Mononuclear cell (primary cell): ENCODE measurements around the gene CKM. TPM values are rescaled to one million over a fixed set of nuclear protein-coding genes. Genes with fewer than 3 reads are reported as not detected.

ENCODE experiments used
- H3K27me3 ChIP-seq: 2 replicates; pipeline ENCODE4 v1.6.0; 2011; ENCODE audit warnings: low read length, control low read depth; ENCODE audit not compliant: insufficient read depth
- H3K4me1 ChIP-seq: 2 replicates; pipeline ENCODE4 v1.5.1; 2011; ENCODE audit warnings: mild to moderate bottlenecking, low read length, control low read depth; ENCODE audit not compliant: insufficient read depth
- H3K4me3 ChIP-seq: 2 replicates; pipeline ENCODE4 v1.5.1; 2011; ENCODE audit warnings: mild to moderate bottlenecking, low read length, moderate library complexity
- H3K9me3 ChIP-seq: 2 replicates; pipeline ENCODE4 v1.5.1; 2011; ENCODE audit warnings: low read depth, mild to moderate bottlenecking, control low read depth, low read length
- total RNA-seq: library from RNA; depleted of rRNA; stranded (reverse); fragments of >200 nt; gene quantifications from one replicate; pipeline ENCODE4 v1.2.3, GENCODE V29; 2012

CKM gene
- total RNA-seq, 1 donor, result not detected

DNA sequence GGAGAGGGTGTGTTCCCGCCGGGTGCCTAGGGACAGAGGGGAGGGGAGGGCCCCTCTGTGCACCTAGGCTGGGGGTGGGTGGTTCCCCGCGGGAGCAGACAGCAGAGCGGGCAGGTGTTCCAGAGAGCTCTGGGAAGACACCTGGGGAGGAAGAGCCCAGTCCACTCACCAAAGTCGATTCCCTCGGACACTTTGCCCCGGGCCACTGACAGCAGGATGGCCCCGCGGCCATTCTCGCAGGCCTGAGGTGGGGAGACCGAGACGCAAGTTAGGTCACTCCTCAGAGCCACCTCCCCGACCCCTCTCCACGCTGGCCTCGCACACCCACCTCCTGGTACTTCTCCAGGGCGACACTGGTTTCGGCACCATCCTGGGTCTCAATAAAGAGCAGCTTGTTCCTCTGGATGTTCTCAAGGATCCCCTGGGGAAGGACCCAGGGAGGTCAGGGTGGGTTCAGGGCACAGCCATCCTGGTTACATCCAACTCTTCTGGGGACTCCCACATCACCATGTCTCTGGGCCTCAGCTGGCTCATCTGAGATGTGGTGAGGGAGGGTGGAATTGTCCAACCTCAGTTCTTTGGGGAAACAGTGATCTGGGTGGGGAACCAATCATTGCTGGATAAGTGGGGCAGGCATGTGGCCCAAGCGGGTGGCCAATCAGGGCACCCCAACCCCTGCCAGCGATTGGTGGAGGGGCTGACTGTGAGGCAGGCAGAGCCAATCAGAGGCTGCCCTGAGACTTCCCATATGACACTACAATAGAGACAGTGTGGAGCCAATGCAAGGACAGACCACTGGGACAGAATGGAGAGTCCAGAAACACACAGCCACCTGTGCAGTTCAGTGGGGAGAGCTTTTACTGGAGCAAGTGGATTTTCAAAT, 30.5 kb upstream of the CKM start:
- Histone ChIP-seq H3K4me3 (no peak overlapping the region), H3K9me3 (no peaks in the 10 kb centered on the region), H3K4me1 (no peaks in the 10 kb centered on the region), H3K27me3 (no peaks in the 10 kb centered on the region)

- Histone ChIP-seq H3K4me1 (no peaks in the 10 kb centered on the region), H3K4me3 (no peak overlapping the region), H3K27me3 (no peaks in the 10 kb centered on the region)
Observed at GRCh38 chr19:45352471-45352870, 29.8 kb upstream of the CKM start.

GRCh38 chr19:45352062-45352461, 29.4 kb upstream of the CKM start:
- H3K4me3 ChIP-seq, result no peak overlapping the region
- no peaks in the 10 kb centered on the region for H3K27me3 ChIP-seq
- no peaks in the 10 kb centered on the region for H3K4me1 ChIP-seq
- no peaks in the 10 kb centered on the region for H3K9me3 ChIP-seq

More at GRCh38 chr19:45352471-45352870, 29.8 kb upstream of the CKM start:
- no peaks in the 10 kb centered on the region for H3K9me3 ChIP-seq

DNA sequence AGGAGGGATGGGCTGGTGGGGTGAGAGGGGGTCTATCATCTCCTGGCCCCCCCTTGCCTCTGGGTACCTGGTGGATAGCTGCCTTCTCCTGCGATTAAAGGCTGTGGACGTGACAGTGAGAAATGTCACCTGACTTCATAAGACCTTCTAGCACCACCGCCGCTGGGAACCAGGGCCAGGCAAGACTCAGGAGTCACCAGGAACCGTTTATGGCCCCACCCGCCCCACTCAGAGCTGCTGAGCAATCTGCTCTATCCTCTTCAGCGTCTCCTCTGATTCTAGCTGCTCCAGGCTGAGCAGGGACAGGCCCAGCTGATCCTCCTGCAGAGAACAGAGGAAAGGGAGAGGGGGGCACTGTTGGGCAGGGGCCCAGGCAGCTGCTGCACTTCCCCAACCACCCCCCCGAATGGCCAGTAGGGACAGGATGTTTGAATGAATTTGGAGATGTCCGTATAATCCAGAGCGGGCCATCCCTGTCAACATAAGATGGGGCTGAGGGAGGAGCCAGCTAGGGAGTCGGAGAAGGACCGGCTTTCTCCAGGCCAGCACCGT, 28.8 kb upstream of the CKM start:
- H3K4me3 ChIP-seq, result no peak overlapping the region
- no peaks in the 10 kb centered on the region for H3K27me3 ChIP-seq
- H3K4me1 ChIP-seq, result no peaks in the 10 kb centered on the region

DNA sequence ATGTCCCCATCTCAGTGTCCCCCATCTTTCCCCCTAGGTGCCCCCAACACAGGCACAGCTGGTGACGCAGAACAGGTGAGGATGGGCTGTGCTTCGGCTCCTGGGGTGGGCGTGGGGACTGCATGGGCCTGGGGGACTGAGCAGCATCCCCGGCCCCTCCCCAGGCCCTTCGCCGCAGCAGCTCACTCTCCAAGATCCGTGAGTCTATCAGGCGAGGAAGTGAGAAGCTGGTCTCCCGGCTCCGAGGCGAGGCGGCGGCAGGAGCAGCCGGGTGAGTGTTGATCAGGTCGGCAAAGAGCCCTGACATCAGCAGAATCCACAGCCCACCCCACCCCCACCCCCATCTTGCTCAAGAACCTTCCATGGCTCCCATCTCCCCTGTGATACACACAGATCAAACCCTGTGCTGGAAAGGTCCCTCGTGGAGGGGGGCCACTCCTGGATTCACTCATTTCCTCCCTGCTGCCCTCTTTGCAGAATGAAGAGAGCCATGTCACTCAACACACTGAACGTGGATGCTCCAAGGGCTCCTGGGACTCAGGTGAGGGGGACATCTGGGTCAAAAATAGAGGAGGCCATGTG, 27.9 kb upstream of the CKM start:
- Histone ChIP-seq H3K4me1 (no peaks in the 10 kb centered on the region), H3K27me3 (no peaks in the 10 kb centered on the region), H3K9me3 (no peaks in the 10 kb centered on the region), H3K4me3 (no peak overlapping the region)

More for the DNA sequence above, 28.8 kb upstream of the CKM start:
- no peaks in the 10 kb centered on the region for H3K9me3 ChIP-seq

DNA sequence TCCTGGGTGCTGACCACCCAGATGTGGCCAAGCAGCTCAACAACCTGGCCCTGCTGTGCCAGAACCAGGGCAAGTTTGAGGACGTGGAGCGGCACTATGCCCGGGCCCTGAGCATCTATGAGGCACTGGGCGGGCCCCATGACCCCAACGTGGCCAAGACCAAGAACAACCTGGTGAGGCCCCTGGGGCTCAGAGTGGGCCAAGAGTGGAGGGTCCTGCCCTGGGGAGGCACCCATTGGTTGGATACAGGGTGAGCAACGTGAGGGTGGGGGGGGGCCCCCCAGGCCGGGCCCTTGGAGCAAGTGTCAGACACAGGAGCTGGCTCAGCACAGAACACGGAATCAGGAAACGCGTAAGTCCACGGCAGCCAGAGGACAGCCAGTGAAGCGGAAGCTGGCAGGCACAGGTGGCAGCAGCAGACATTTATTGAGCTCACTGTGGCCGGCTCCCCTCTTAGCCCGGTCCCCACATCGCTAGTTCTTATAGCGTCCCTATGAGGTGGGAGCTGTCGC, 26.8 kb upstream of the CKM start:
- H3K4me3 ChIP-seq, result no peak overlapping the region

GRCh38 chr19:45349126-45349415, 26.4 kb upstream of the CKM start:
- no peak overlapping the region for H3K4me3 ChIP-seq
- no peaks in the 10 kb centered on the region for H3K4me1 ChIP-seq
- no peaks in the 10 kb centered on the region for H3K9me3 ChIP-seq
- no peaks in the 10 kb centered on the region for H3K27me3 ChIP-seq

More for the DNA sequence above, 26.8 kb upstream of the CKM start:
- H3K27me3 ChIP-seq, result no peaks in the 10 kb centered on the region
- H3K4me1 ChIP-seq, result no peaks in the 10 kb centered on the region
- no peaks in the 10 kb centered on the region for H3K9me3 ChIP-seq

GRCh38 chr19:45348367-45349125, 25.9 kb upstream of the CKM start:
- no peaks in the 10 kb centered on the region for H3K4me1 ChIP-seq
- H3K9me3 ChIP-seq, result no peaks in the 10 kb centered on the region
- no peaks in the 10 kb centered on the region for H3K27me3 ChIP-seq
- H3K4me3 ChIP-seq, result no peak overlapping the region

GRCh38 chr19:45347570-45348366, 25.1 kb upstream of the CKM start:
- Histone ChIP-seq H3K9me3 (no peaks in the 10 kb centered on the region), H3K4me1 (no peaks in the 10 kb centered on the region), H3K4me3 (no peak overlapping the region), H3K27me3 (no peaks in the 10 kb centered on the region)

DNA sequence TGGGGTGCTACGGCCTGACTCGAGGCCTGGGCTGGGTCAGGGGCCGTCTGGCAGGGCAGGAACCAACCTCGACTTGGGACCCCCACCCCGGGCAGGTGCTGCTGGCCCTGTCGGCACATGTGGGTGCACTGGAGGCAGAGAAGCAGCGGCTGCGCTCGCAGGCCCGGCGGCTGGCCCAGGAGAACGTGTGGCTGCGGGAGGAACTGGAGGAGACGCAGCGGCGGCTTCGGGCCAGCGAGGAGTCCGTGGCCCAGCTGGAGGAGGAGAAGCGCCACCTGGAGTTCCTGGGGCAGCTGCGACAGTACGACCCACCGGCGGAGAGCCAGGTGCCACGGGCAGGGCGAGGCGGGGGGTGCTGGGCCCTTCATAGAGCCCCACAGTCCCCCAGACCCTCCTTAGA, 23.8 kb upstream of the CKM start:
- H3K9me3 ChIP-seq, result no peaks in the 10 kb centered on the region
- H3K27me3 ChIP-seq, result peaks cover 5% of the 10 kb centered on the region
- H3K4me3 ChIP-seq, result no peak overlapping the region
- no peaks in the 10 kb centered on the region for H3K4me1 ChIP-seq

DNA sequence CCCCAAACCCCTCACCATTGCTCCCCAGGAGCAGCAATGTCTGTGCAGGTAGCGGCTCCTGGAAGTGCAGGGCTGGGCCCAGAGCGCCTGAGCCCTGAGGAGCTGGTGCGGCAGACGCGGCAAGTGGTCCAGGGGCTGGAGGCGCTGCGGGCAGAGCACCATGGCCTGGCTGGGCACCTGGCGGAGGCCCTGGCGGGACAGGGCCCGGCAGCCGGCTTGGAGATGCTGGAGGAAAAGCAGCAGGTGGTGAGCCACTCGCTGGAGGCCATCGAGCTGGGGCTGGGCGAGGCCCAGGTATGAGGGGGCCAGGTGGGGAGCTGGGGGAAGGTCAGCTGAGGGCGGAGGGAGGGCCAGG, 22.8 kb upstream of the CKM start:
- H3K4me3 ChIP-seq, result no peak overlapping the region
- peaks cover 9% of the 10 kb centered on the region for H3K27me3 ChIP-seq
- peaks cover 6% of the 10 kb centered on the region for H3K4me1 ChIP-seq
- no peaks in the 10 kb centered on the region for H3K9me3 ChIP-seq

GRCh38 chr19:45344621-45345505, 22.2 kb upstream of the CKM start:
- H3K27me3 ChIP-seq, result peaks cover 15% of the 10 kb centered on the region
- H3K9me3 ChIP-seq, result no peaks in the 10 kb centered on the region
- H3K4me1 ChIP-seq, result peaks cover 8% of the 10 kb centered on the region
- no peak overlapping the region for H3K4me3 ChIP-seq

- H3K4me3 ChIP-seq, result no peak overlapping the region
- H3K4me1 ChIP-seq, result peaks cover 8% of the 10 kb centered on the region
- no peaks in the 10 kb centered on the region for H3K9me3 ChIP-seq
- H3K27me3 ChIP-seq, result peaks cover 18% of the 10 kb centered on the region
Observed at GRCh38 chr19:45342911-45343310, 20.2 kb upstream of the CKM start.
